OCI-LY7 (cell line): ENCODE data around the gene C6orf132.

Experiments
- EZH2phosphoT487 ChIP-seq: fragments of 200-600 bp; sonication (generic); IDR thresholded peaks from 2 replicates; pipeline ENCODE4 v1.6.1; 2018; ENCODE audit warnings: low read depth, borderline replicate concordance, mild to moderate bottlenecking, mixed run types, antibody characterized with exemption, low read length, moderate library complexity, mixed read lengths
- TF ChIP-seq, protein P1 (sequence below): fragments of 200-600 bp; sonication (generic); conservative IDR thresholded peaks from 2 replicates; pipeline ENCODE4 v1.5.1; 2014; ENCODE audit warnings: mild to moderate bottlenecking, antibody characterized with exemption, low read length, moderate library complexity, mixed read lengths

DNA sequence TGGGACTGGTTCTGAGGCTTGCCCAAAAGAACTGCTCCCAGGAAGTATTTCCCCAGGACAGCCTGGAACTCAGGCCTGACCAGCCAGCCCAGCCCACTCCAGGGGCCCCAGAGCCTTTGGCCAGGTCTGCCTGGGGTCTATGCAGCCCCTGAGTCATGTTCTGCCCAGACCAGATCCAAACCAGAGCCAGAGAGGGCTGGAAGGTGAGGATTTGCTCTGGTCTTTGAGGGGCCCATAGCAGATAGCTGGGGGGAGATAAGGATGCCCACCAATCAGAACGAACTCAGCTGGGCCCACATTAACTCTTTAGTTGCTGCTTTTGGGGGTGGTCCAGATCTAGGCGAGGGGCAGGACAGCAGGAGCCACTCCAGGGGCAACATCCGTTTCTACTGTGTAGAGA lies 16.8 kb downstream of the C6orf132 start:
- TF ChIP-seq, protein P1, sequence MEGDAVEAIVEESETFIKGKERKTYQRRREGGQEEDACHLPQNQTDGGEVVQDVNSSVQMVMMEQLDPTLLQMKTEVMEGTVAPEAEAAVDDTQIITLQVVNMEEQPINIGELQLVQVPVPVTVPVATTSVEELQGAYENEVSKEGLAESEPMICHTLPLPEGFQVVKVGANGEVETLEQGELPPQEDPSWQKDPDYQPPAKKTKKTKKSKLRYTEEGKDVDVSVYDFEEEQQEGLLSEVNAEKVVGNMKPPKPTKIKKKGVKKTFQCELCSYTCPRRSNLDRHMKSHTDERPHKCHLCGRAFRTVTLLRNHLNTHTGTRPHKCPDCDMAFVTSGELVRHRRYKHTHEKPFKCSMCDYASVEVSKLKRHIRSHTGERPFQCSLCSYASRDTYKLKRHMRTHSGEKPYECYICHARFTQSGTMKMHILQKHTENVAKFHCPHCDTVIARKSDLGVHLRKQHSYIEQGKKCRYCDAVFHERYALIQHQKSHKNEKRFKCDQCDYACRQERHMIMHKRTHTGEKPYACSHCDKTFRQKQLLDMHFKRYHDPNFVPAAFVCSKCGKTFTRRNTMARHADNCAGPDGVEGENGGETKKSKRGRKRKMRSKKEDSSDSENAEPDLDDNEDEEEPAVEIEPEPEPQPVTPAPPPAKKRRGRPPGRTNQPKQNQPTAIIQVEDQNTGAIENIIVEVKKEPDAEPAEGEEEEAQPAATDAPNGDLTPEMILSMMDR: no peak
- TF ChIP-seq EZH2phosphoT487: no peak
